GM12878 (cell line): ENCODE measurements around the gene MEX3C. TPM values are rescaled to one million over a fixed set of nuclear protein-coding genes. Genes with fewer than 3 reads are reported as not detected.

Source experiments
- BCLAF1 ChIP-seq: fragments of 450-650 bp; IDR thresholded peaks from 2 replicates; pipeline ENCODE4 v1.6.1; 2017; ENCODE audit warnings: antibody characterized with exemption, mild to moderate bottlenecking, moderate library complexity
- BHLHE40 ChIP-seq, 2 experiments: fragments of 450-650 bp in 1 of 2; IDR thresholded peaks; 2 replicates each; pipeline ENCODE4 v1.6.1; 2011 to 2017; ENCODE audit warnings: low read depth in 2 of 2, borderline replicate concordance in 1 of 2, improper control_type of control experiment in 1 of 2, low read length in 1 of 2, mild to moderate bottlenecking in 1 of 2
- CBX3 ChIP-seq: fragments of 200-600 bp; sonication (generic); IDR thresholded peaks from 2 replicates; pipeline ENCODE4 v1.6.1; 2016; ENCODE audit warnings: low read depth, borderline replicate concordance
- CHD1 ChIP-seq: IDR thresholded peaks from 2 replicates; pipeline ENCODE4 v1.6.1; 2012; ENCODE audit warnings: low read depth, low read length, improper control_type of control experiment
- DPF2 ChIP-seq: fragments of 450-650 bp; IDR thresholded peaks from 2 replicates; pipeline ENCODE4 v1.6.1; 2017; ENCODE audit warnings: mild to moderate bottlenecking
- EP300 ChIP-seq, 2 experiments: fragments of 150-350 bp in 1 of 2; IDR thresholded peaks; 2 replicates each; pipeline ENCODE4 v1.6.1; 2011 to 2012; ENCODE audit warnings: low read depth in 2 of 2, low read length in 2 of 2, borderline replicate concordance in 1 of 2, improper control_type of control experiment in 1 of 2, inconsistent platforms in 1 of 2; ENCODE audit not compliant: control insufficient read depth in 1 of 2
- FOS ChIP-seq: IDR thresholded peaks from 3 replicates; pipeline ENCODE4 v1.6.1; 2011; ENCODE audit warnings: borderline replicate concordance; ENCODE audit not compliant: insufficient read length; ENCODE audit errors: extremely low read depth
- HDAC6 ChIP-seq: fragments of 200-600 bp; sonication (generic); IDR thresholded peaks from one replicate; pipeline ENCODE4 v1.8.0; 2017; ENCODE audit warnings: antibody characterized with exemption; ENCODE audit not compliant: unreplicated experiment
- JUND ChIP-seq: IDR thresholded peaks from 2 replicates; pipeline ENCODE4 v1.6.1; 2012; ENCODE audit warnings: low read depth, mild to moderate bottlenecking, low read length, improper control_type of control experiment, moderate library complexity
- KAT2A ChIP-seq: conservative IDR thresholded peaks from 2 replicates; pipeline ENCODE4 v1.6.1; 2011; ENCODE audit warnings: low read depth, low read length; ENCODE audit not compliant: control insufficient read depth
- MXI1 ChIP-seq: fragments of 150-350 bp; IDR thresholded peaks from 2 replicates; pipeline ENCODE4 v1.6.1; 2011; ENCODE audit warnings: low read depth, mild to moderate bottlenecking, inconsistent platforms, low read length, improper control_type of control experiment
- PAX5 ChIP-seq: IDR thresholded peaks from 2 replicates; pipeline ENCODE4 v1.6.1; 2011; ENCODE audit warnings: low read depth, low read length, borderline replicate concordance
- SIX5 ChIP-seq: IDR thresholded peaks from 2 replicates; pipeline ENCODE4 v1.6.1; 2011; ENCODE audit warnings: mild to moderate bottlenecking, low read depth, low read length, moderate library complexity; ENCODE audit not compliant: severe bottlenecking
- SKIL ChIP-seq: fragments of 450-650 bp; IDR thresholded peaks from 2 replicates; pipeline ENCODE4 v1.6.1; 2017; ENCODE audit warnings: mild to moderate bottlenecking, low read depth, inconsistent platforms; ENCODE audit not compliant: poor library complexity, severe bottlenecking
- SMARCA5 ChIP-seq: fragments of 450-650 bp; IDR thresholded peaks from 2 replicates; pipeline ENCODE4 v1.6.1; 2017; ENCODE audit warnings: mild to moderate bottlenecking
- SP1 ChIP-seq: IDR thresholded peaks from one replicate; pipeline ENCODE4 v1.6.1; 2011; ENCODE audit warnings: low read depth, low read length
- USF1 ChIP-seq: IDR thresholded peaks from 2 replicates; pipeline ENCODE4 v1.6.1; 2011; ENCODE audit warnings: borderline replicate concordance, low read depth, mild to moderate bottlenecking, moderate library complexity, mixed read lengths, low read length; ENCODE audit not compliant: insufficient read depth; ENCODE audit errors: extremely low read length
- WRNIP1 ChIP-seq: IDR thresholded peaks from 2 replicates; pipeline ENCODE4 v1.6.1; 2011; ENCODE audit warnings: low read depth, low read length, improper control_type of control experiment, borderline replicate concordance
- YBX1 ChIP-seq: fragments of 450-650 bp; IDR thresholded peaks from 2 replicates; pipeline ENCODE4 v1.6.1; 2016; ENCODE audit warnings: antibody characterized with exemption
- polyA plus RNA-seq, 11 experiments: library from polyadenylated mRNA; depleted of rRNA in 4 of 11; unstranded in 6 of 11; stranded (reverse) in 5 of 11; fragments of >200 nt; fragmentation: Nextera tagmentation in 4 of 11; fragmentation: Illumina TruSeq in 1 of 11; extraction: Ambion mirVana in 4 of 11; extraction: Trizol in 1 of 11; gene quantifications; 1 replicate in 1 of 11; 2 replicates in 10 of 11; pipeline versions ENCODE4 v1.2.1 to v1.2.3, GENCODE V29; 2011 to 2016; ENCODE audit warnings: inconsistent platforms in 2 of 11, missing spikeins in 2 of 11, low read depth in 1 of 11
- total RNA-seq, 4 experiments: library from RNA; depleted of rRNA in 3 of 4; stranded (reverse); fragments of >200 nt in 3 of 4; fragmentation: Illumina TruSeq in 1 of 4; extraction: Trizol in 1 of 4; gene quantifications; 2 replicates each; pipeline versions ENCODE4 v1.2.1 to v1.2.3, GENCODE V29; 2013 to 2021
- TF ChIP-seq, protein P1 (sequence below): IDR thresholded peaks from 2 replicates; pipeline ENCODE4 v1.6.1; 2012; ENCODE audit warnings: low read depth, low read length, improper control_type of control experiment
- TF ChIP-seq, protein P2 (sequence below): fragments of 450-650 bp; IDR thresholded peaks from 2 replicates; pipeline ENCODE4 v1.6.1; 2016; ENCODE audit warnings: mild to moderate bottlenecking

MEX3C gene
- total and polyA plus RNA-seq, 10 of the 15 experiments (the other 5 are each of a cell fraction or from before 2014, with no cell fraction given), result 6.7 to 48.8 (median 21.3) TPM

DNA sequence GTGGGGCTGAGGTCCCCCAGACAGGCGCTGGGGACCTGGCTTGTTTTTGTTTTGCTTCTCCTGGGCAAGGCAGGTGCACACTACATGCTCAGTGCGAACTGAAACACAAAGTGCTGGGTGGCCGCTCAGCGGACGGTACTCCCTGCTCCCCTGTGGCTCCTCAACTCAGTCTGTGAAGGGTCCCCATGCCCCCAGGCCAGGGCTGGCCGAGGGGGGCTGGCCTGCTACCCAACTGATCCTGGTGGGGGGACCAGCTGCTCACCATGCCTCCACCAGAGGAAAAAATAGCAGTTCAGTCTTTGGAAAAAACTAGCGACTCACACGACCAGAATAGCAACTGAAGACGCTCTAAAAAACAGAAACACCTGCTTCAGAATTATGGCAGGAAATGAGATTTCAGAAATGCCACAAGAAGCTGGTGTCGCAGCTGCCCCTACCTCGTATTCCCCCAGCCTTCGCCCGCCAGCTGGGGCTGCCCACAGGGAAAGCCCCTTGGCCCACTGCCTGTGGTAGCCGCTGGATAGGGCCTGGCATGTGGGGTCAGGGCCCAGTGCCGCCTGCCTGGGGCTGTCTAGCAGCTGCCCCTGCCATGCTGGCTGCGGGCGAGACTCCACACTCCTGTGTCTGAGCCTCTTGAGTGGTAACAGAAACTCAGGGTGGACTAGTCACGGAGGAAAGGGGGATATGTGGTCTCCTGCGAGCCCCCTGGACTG, 43.7 kb downstream of the MEX3C start (continued):
- TF ChIP-seq BCLAF1 (no peak), SIX5 (no peak), USF1 (no peak), KAT2A (no peak), FOS (no peak), WRNIP1 (no peak), BHLHE40 (IDR thresholded peaks at IDR 0.05; ENCODE audit: borderline replicate concordance in 1 of 2, low read depth in 2 of 2, low read length in 1 of 2) (peak in 1 of 2 experiments; percentile 56; a peak in 3 of 4 replicates), MXI1 (peak; percentile 53; the same call in 1 of the 2 replicates), PAX5 (peak; percentile 73; the same call in 1 of the 2 replicates), JUND (no peak), CHD1 (no peak), HDAC6 (no peak), DPF2 (peak; percentile 98), YBX1 (no peak), EP300 (IDR thresholded peaks at IDR 0.05; ENCODE audit: borderline replicate concordance in 1 of 2, control insufficient read depth in 1 of 2, low read depth in 2 of 2, low read length in 2 of 2) (peak; percentile 68 to 75), SMARCA5 (peak; percentile 17; the same call in 1 of the 2 replicates), CBX3 (no peak), SP1 (no peak), SKIL (peak; percentile 63)
- TF ChIP-seq, protein P1, sequence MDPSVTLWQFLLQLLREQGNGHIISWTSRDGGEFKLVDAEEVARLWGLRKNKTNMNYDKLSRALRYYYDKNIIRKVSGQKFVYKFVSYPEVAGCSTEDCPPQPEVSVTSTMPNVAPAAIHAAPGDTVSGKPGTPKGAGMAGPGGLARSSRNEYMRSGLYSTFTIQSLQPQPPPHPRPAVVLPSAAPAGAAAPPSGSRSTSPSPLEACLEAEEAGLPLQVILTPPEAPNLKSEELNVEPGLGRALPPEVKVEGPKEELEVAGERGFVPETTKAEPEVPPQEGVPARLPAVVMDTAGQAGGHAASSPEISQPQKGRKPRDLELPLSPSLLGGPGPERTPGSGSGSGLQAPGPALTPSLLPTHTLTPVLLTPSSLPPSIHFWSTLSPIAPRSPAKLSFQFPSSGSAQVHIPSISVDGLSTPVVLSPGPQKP, result no peak
- TF ChIP-seq, protein P2, sequence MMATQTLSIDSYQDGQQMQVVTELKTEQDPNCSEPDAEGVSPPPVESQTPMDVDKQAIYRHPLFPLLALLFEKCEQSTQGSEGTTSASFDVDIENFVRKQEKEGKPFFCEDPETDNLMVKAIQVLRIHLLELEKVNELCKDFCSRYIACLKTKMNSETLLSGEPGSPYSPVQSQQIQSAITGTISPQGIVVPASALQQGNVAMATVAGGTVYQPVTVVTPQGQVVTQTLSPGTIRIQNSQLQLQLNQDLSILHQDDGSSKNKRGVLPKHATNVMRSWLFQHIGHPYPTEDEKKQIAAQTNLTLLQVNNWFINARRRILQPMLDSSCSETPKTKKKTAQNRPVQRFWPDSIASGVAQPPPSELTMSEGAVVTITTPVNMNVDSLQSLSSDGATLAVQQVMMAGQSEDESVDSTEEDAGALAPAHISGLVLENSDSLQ, result no peak
